ENCODE measurements around the gene MUSK. TPM values are rescaled to one million over a fixed set of nuclear protein-coding genes. Genes with fewer than 3 reads are reported as not detected.

The MUSK gene
- total RNA-seq (2014; rRNA removed; shearing (Covaris generic)): not detected in 2 replicates
- not detected in 2 replicates for polyA plus RNA-seq (2016; fragmentation: Nextera tagmentation; extraction: Ambion mirVana)
- long read RNA-seq: 0 reads

- no peak for TF ChIP-seq EZH2phosphoT487 (IDR thresholded peaks at IDR 0.05; ENCODE audit: unreplicated experiment)
- no peak for TF ChIP-seq STAT1 (IDR thresholded peaks at IDR 0.05; ENCODE audit: unreplicated experiment)
- no peak for TF ChIP-seq POLR2AphosphoS5 (IDR thresholded peaks at IDR 0.05; ENCODE audit: low read depth)
- no peak for TF ChIP-seq ZNF114 (CRISPR knock-in tag; IDR thresholded peaks at IDR 0.05)
- no peak for TF ChIP-seq JUNB (IDR thresholded peaks at IDR 0.05; ENCODE audit: unreplicated experiment)
- TF ChIP-seq, protein P1, sequence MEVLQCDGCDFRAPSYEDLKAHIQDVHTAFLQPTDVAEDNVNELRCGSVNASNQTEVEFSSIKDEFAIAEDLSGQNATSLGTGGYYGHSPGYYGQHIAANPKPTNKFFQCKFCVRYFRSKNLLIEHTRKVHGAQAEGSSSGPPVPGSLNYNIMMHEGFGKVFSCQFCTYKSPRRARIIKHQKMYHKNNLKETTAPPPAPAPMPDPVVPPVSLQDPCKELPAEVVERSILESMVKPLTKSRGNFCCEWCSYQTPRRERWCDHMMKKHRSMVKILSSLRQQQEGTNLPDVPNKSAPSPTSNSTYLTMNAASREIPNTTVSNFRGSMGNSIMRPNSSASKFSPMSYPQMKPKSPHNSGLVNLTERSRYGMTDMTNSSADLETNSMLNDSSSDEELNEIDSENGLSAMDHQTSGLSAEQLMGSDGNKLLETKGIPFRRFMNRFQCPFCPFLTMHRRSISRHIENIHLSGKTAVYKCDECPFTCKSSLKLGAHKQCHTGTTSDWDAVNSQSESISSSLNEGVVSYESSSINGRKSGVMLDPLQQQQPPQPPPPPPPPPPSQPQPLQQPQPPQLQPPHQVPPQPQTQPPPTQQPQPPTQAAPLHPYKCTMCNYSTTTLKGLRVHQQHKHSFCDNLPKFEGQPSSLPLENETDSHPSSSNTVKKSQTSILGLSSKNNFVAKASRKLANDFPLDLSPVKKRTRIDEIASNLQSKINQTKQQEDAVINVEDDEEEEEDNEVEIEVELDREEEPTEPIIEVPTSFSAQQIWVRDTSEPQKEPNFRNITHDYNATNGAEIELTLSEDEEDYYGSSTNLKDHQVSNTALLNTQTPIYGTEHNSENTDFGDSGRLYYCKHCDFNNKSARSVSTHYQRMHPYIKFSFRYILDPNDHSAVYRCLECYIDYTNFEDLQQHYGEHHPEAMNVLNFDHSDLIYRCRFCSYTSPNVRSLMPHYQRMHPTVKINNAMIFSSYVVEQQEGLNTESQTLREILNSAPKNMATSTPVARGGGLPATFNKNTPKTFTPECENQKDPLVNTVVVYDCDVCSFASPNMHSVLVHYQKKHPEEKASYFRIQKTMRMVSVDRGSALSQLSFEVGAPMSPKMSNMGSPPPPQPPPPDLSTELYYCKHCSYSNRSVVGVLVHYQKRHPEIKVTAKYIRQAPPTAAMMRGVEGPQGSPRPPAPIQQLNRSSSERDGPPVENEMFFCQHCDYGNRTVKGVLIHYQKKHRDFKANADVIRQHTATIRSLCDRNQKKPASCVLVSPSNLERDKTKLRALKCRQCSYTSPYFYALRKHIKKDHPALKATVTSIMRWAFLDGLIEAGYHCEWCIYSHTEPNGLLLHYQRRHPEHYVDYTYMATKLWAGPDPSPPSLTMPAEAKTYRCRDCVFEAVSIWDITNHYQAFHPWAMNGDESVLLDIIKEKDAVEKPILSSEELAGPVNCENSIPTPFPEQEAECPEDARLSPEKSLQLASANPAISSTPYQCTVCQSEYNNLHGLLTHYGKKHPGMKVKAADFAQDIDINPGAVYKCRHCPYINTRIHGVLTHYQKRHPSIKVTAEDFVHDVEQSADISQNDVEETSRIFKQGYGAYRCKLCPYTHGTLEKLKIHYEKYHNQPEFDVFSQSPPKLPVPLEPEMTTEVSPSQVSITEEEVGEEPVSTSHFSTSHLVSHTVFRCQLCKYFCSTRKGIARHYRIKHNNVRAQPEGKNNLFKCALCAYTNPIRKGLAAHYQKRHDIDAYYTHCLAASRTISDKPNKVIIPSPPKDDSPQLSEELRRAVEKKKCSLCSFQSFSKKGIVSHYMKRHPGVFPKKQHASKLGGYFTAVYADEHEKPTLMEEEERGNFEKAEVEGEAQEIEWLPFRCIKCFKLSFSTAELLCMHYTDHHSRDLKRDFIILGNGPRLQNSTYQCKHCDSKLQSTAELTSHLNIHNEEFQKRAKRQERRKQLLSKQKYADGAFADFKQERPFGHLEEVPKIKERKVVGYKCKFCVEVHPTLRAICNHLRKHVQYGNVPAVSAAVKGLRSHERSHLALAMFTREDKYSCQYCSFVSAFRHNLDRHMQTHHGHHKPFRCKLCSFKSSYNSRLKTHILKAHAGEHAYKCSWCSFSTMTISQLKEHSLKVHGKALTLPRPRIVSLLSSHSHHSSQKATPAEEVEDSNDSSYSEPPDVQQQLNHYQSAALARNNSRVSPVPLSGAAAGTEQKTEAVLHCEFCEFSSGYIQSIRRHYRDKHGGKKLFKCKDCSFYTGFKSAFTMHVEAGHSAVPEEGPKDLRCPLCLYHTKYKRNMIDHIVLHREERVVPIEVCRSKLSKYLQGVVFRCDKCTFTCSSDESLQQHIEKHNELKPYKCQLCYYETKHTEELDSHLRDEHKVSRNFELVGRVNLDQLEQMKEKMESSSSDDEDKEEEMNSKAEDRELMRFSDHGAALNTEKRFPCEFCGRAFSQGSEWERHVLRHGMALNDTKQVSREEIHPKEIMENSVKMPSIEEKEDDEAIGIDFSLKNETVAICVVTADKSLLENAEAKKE (CRISPR knock-in tag; IDR thresholded peaks at IDR 0.05): no peak
- TF ChIP-seq ZNF331 (CRISPR knock-in tag; IDR thresholded peaks at IDR 0.05; ENCODE audit: low read depth): no peak
- TF ChIP-seq EZH2 (IDR thresholded peaks at IDR 0.05; ENCODE audit: low read depth, unreplicated experiment): no peak
- TF ChIP-seq, protein P2, sequence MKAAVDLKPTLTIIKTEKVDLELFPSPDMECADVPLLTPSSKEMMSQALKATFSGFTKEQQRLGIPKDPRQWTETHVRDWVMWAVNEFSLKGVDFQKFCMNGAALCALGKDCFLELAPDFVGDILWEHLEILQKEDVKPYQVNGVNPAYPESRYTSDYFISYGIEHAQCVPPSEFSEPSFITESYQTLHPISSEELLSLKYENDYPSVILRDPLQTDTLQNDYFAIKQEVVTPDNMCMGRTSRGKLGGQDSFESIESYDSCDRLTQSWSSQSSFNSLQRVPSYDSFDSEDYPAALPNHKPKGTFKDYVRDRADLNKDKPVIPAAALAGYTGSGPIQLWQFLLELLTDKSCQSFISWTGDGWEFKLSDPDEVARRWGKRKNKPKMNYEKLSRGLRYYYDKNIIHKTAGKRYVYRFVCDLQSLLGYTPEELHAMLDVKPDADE (IDR thresholded peaks at IDR 0.05): no peak
- no peak for TF ChIP-seq REST (IDR thresholded peaks at IDR 0.05; ENCODE audit: unreplicated experiment)
- TF ChIP-seq, protein P3, sequence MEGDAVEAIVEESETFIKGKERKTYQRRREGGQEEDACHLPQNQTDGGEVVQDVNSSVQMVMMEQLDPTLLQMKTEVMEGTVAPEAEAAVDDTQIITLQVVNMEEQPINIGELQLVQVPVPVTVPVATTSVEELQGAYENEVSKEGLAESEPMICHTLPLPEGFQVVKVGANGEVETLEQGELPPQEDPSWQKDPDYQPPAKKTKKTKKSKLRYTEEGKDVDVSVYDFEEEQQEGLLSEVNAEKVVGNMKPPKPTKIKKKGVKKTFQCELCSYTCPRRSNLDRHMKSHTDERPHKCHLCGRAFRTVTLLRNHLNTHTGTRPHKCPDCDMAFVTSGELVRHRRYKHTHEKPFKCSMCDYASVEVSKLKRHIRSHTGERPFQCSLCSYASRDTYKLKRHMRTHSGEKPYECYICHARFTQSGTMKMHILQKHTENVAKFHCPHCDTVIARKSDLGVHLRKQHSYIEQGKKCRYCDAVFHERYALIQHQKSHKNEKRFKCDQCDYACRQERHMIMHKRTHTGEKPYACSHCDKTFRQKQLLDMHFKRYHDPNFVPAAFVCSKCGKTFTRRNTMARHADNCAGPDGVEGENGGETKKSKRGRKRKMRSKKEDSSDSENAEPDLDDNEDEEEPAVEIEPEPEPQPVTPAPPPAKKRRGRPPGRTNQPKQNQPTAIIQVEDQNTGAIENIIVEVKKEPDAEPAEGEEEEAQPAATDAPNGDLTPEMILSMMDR (conservative IDR thresholded peaks at IDR 0.05; ENCODE audit: low read depth in 2 of 2): no peak
- H3K4me2 ChIP-seq: no peak within 1 kb of the TSS
Observed at GRCh38 chr9:110668570-110669167, at the start of gene MUSK. MUSK (plus strand) TSS chr9:110668791; CDS start chr9:110668905, 114 bp downstream.

More at GRCh38 chr9:110668570-110669167, at the start of gene MUSK:
- ATAC-seq (no peak), DNase-seq (ENCODE audit: low spot score) (no peak)
- H3K9me3 Mint-ChIP-seq: no peaks in the 10 kb centered on the region
- no peaks in the 10 kb centered on the region for H4K20me1 ChIP-seq (replicated peaks; ENCODE audit: insufficient read depth)
- H3K36me3 Mint-ChIP-seq (ENCODE audit: low read depth): no peaks in the 10 kb centered on the region
- no peaks in the 10 kb centered on the region for H3F3A ChIP-seq (replicated peaks; ENCODE audit: low read depth)
- no peaks in the 10 kb centered on the region for H3K36me3 ChIP-seq (ENCODE audit: insufficient read depth)
- no peaks in the 10 kb centered on the region for H3K27me3 ChIP-seq (ENCODE audit: insufficient read depth)
- H3K4me3 Mint-ChIP-seq: no peak within 1 kb of the TSS
- no peak within 1 kb of the TSS for H3K4me3 ChIP-seq
- no peak within 1 kb of the TSS for H3K27ac ChIP-seq (ENCODE audit: low read depth)
- no peaks in the 10 kb centered on the region for H3K79me2 ChIP-seq (replicated peaks; ENCODE audit: insufficient read depth)
- peak within 1 kb of the TSS; percentile 34; the same call in 1 of the 2 replicates for H2AFZ ChIP-seq
- H3K27me3 Mint-ChIP-seq (ENCODE audit: insufficient read depth, low read depth, poor library complexity): no peaks in the 10 kb centered on the region
- H3K4me1 Mint-ChIP-seq: no peaks in the 10 kb centered on the region
- no peak within 1 kb of the TSS for H3K27ac Mint-ChIP-seq
- no peaks in the 10 kb centered on the region; the same call in 1 of the 2 replicates for H3K9me2 ChIP-seq (ENCODE audit: insufficient read depth)
- H3K4me1 ChIP-seq (ENCODE audit: insufficient read depth): no peaks in the 10 kb centered on the region

All from GM23338 (cell line).